ENCODE measurements around the gene MARK3.

The MARK3 gene

DNA sequence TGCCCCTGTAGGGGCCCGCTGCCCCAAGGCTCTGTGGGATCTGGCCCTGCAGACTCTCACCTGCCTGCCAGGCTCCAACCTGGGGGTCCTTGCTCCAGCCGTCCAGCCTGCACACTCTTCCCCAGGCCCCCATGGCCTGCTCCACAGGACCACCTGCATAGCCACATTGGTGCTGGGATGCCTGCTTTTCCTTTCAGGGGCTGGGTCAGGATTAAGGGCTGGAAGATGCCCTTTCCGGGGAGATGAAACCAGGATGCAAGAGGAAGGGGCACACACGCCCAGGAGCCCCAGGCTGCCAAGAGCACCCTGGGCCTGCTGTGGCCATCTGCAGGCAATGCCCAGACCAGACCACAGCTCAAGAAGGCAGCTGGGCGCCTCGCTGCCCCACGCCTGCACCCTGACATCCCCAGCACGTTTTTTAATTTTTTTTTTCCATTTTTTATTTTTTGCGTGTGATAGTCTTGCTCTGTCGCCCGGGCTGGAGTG is 162.3 kb downstream of the MARK3 start:
- H3K36me3 ChIP-seq (ENCODE audit: control insufficient read depth in 1 of 2, insufficient read depth in 2 of 2, low read length in 2 of 2) = no peaks in the 10 kb centered on the region
- no peak overlapping the region for H4K12ac ChIP-seq (ENCODE audit: low read depth, low read length)
- no peak overlapping the region for H3K4me3 ChIP-seq (ENCODE audit: low read depth, low read length)
- H2BK12ac ChIP-seq (ENCODE audit: low read length) = no peak overlapping the region
- H3K27me3 ChIP-seq (ENCODE audit: insufficient read depth, low read length) = no peaks in the 10 kb centered on the region
- no peak overlapping the region for H2BK5ac ChIP-seq (ENCODE audit: low read depth, low read length, poor library complexity)
- no peaks in the 10 kb centered on the region for H3K79me2 ChIP-seq (ENCODE audit: control insufficient read depth, insufficient read depth, low read length, poor library complexity)
- WGBS (ENCODE audit: extremely low coverage, insufficient coverage, insufficient read length) = no CpG with 5 or more reads among the region's 11 CpGs
- H3K4me2 ChIP-seq (ENCODE audit: low read length) = no peak overlapping the region
- H2AK5ac ChIP-seq (ENCODE audit: low read length) = no peak overlapping the region
- no peak overlapping the region for H4K8ac ChIP-seq (ENCODE audit: low read depth, low read length)
- no peak overlapping the region for H3K23ac ChIP-seq (ENCODE audit: low read length)
- H3K14ac ChIP-seq (ENCODE audit: low read length) = no peak overlapping the region
- no peak overlapping the region for H2AFZ ChIP-seq (ENCODE audit: insufficient read depth, low read length, poor library complexity)
- no peak overlapping the region for H3K9ac ChIP-seq (ENCODE audit: low read length)
- DNase-seq = no peak
- no peak overlapping the region for H3K4ac ChIP-seq (ENCODE audit: low read depth, low read length)
- no peak overlapping the region for H4K91ac ChIP-seq (ENCODE audit: low read depth, low read length)
- no peak overlapping the region for H2BK120ac ChIP-seq (ENCODE audit: insufficient read depth, low read length, poor library complexity)
- H3K9me3 ChIP-seq (ENCODE audit: insufficient read depth, low read depth, low read length) = peaks cover 5% of the 10 kb centered on the region
- no peak overlapping the region for H3K18ac ChIP-seq (ENCODE audit: low read length)
- no peak overlapping the region for H3K27ac ChIP-seq (ENCODE audit: low read depth, low read length)
- no peaks in the 10 kb centered on the region for H3K79me1 ChIP-seq (ENCODE audit: low read length)
- H3K4me1 ChIP-seq (ENCODE audit: control insufficient read depth in 1 of 2, insufficient read depth in 2 of 2, low read length in 2 of 2) = peaks cover 7 to 8% of the 10 kb centered on the region in 2 experiments

- Histone ChIP-seq H3K4me3 (ENCODE audit: low read depth, low read length) (no peak overlapping the region), H3K4me1 (ENCODE audit: control insufficient read depth in 1 of 2, insufficient read depth in 2 of 2, low read length in 2 of 2) (peaks cover 3% of the 10 kb centered on the region in 2 experiments), H3K23ac (ENCODE audit: low read length) (no peak overlapping the region), H3K9me3 (ENCODE audit: insufficient read depth, low read depth, low read length) (peaks cover 5% of the 10 kb centered on the region), H3K4ac (ENCODE audit: low read depth, low read length) (no peak overlapping the region), H2BK120ac (ENCODE audit: insufficient read depth, low read length, poor library complexity) (no peak overlapping the region), H2AFZ (ENCODE audit: insufficient read depth, low read length, poor library complexity) (no peak overlapping the region), H3K9ac (ENCODE audit: low read length) (no peak overlapping the region), H3K18ac (ENCODE audit: low read length) (no peak overlapping the region), H2BK12ac (ENCODE audit: low read length) (no peak overlapping the region), H3K79me2 (ENCODE audit: control insufficient read depth, insufficient read depth, low read length, poor library complexity) (no peaks in the 10 kb centered on the region), H4K12ac (ENCODE audit: low read depth, low read length) (no peak overlapping the region), H3K4me2 (ENCODE audit: low read length) (no peak overlapping the region), H4K91ac (ENCODE audit: low read depth, low read length) (no peak overlapping the region), H2AK5ac (ENCODE audit: low read length) (no peak overlapping the region), H3K27me3 (ENCODE audit: insufficient read depth, low read length) (no peaks in the 10 kb centered on the region), H4K8ac (ENCODE audit: low read depth, low read length) (no peak overlapping the region), H3K27ac (ENCODE audit: low read depth, low read length) (no peak overlapping the region), H2BK5ac (ENCODE audit: low read depth, low read length, poor library complexity) (no peak overlapping the region), H3K36me3 (ENCODE audit: control insufficient read depth in 1 of 2, insufficient read depth in 2 of 2, low read length in 2 of 2) (no peaks in the 10 kb centered on the region), H3K79me1 (ENCODE audit: low read length) (no peaks in the 10 kb centered on the region), H3K14ac (ENCODE audit: low read length) (no peak overlapping the region)
- no peak for DNase-seq
- no CpG with 5 or more reads among the region's 18 CpGs for WGBS (ENCODE audit: extremely low coverage, insufficient coverage, insufficient read length)
Observed at GRCh38 chr14:103547941-103548462, 162.8 kb downstream of the MARK3 start.

DNA sequence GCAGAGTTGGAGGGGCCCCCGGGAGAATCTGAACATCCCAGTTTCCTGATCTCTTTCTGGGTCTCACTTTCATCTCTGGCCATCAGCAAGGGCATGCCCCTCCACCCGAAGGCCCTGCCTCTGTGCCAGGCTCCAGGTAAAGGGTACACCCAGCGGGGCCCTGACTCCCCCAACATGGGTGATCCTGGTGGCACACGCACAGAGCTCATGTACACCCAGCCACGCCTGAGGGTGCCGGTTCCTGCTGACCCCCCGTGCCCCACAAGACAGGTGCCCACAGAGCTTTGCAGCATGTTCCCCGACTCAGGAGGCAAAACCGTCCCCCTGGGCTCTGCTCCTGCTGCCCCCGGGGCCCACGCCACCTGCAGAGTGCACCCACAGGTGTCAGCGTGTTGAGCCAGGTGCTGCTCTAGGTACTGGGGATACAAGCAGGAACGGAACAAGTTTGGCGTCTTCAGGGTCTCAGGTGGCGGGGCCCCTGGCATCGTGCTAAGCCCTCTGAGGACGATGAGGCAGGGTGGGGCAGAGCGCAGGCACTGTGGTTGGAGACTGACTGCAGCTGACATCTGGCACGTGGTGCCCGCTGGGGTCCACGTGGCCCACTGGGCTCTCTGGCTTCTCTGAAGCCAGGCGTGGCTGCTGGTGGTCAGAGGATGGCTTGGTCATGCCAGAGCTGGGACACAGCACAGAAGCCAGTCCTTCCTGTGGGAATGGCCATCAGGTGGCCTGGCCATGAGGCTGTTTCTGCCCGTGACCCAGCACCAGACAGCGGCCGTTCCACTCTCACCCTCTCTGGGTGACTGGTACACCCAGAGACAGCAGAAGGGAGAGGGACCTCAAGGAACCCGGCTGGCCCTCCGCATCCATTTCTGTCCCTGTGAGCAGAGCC is 163.5 kb downstream of the MARK3 start:
- Histone ChIP-seq H3K27ac (ENCODE audit: low read depth, low read length) (no peak overlapping the region), H3K36me3 (ENCODE audit: control insufficient read depth in 1 of 2, insufficient read depth in 2 of 2, low read length in 2 of 2) (no peaks in the 10 kb centered on the region), H2AFZ (ENCODE audit: insufficient read depth, low read length, poor library complexity) (no peak overlapping the region), H2BK5ac (ENCODE audit: low read depth, low read length, poor library complexity) (no peak overlapping the region), H3K23ac (ENCODE audit: low read length) (no peak overlapping the region), H2BK120ac (ENCODE audit: insufficient read depth, low read length, poor library complexity) (no peak overlapping the region), H3K4me1 (ENCODE audit: control insufficient read depth in 1 of 2, insufficient read depth in 2 of 2, low read length in 2 of 2) (no peaks in the 10 kb centered on the region), H3K4me2 (ENCODE audit: low read length) (no peak overlapping the region), H4K8ac (ENCODE audit: low read depth, low read length) (no peak overlapping the region), H3K9ac (ENCODE audit: low read length) (no peak overlapping the region), H2BK12ac (ENCODE audit: low read length) (no peak overlapping the region), H3K79me1 (ENCODE audit: low read length) (no peaks in the 10 kb centered on the region), H3K9me3 (ENCODE audit: insufficient read depth, low read depth, low read length) (peaks cover 5% of the 10 kb centered on the region), H3K4me3 (ENCODE audit: low read depth, low read length) (no peak overlapping the region), H3K79me2 (ENCODE audit: control insufficient read depth, insufficient read depth, low read length, poor library complexity) (no peaks in the 10 kb centered on the region), H3K4ac (ENCODE audit: low read depth, low read length) (no peak overlapping the region), H4K91ac (ENCODE audit: low read depth, low read length) (no peak overlapping the region), H3K14ac (ENCODE audit: low read length) (no peak overlapping the region), H2AK5ac (ENCODE audit: low read length) (no peak overlapping the region), H3K18ac (ENCODE audit: low read length) (no peak overlapping the region), H4K12ac (ENCODE audit: low read depth, low read length) (no peak overlapping the region), H3K27me3 (ENCODE audit: insufficient read depth, low read length) (no peaks in the 10 kb centered on the region)
- DNase-seq = no peak
- no CpG with 5 or more reads among the region's 27 CpGs for WGBS (ENCODE audit: extremely low coverage, insufficient coverage, insufficient read length)

DNA sequence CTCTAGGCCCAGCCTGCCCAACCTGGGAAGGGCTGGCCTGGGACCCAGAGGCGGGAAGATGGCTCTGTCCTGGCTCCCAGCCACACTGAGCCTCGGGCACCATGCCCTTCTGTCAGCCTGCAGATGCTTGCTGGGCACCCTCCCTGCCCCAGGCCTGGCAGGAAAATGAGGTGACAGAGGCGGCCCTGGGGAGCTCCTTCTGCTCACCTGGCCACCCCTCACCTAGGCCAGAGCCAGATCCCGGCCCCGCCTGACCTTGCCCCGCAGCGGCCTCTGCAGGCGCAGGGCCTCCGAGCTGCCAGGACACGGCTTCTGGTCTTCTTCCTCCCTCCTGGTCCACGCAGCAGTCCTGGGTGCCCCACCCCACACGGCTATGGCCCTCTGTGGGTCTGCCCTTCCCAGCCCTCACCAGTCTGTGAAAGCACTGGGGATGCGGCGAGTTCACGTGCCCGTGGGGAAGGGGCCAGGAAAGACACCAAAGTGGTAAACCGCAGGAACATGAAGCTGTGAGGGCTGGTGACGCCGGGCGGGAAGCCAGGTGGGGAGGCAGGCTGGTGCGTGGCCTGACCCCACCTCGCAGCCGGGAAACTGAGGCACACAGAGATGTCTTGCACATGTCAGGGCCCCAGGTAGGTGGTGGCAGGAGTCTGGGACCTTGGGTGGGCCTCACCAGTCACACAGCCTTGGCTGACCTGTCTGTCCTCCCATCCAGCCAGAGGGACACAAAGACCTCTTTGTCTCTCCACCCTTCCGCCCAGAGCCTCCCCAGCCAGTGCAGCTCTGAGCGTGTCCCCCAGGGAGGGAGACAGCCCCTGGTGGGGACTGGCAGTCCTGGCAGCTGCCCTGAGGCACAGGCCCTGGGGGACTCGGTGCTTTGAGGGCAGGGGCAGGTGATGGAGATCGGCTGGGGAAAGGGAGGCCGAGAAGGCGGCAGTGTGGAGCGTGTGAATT is 164.4 kb downstream of the MARK3 start:
- DNase-seq = no peak
- Histone ChIP-seq H3K14ac (ENCODE audit: low read length) (no peak overlapping the region), H3K79me1 (ENCODE audit: low read length) (no peaks in the 10 kb centered on the region), H4K12ac (ENCODE audit: low read depth, low read length) (no peak overlapping the region), H4K91ac (ENCODE audit: low read depth, low read length) (no peak overlapping the region), H3K4ac (ENCODE audit: low read depth, low read length) (no peak overlapping the region), H3K9ac (ENCODE audit: low read length) (no peak overlapping the region), H3K4me3 (ENCODE audit: low read depth, low read length) (no peak overlapping the region), H3K18ac (ENCODE audit: low read length) (no peak overlapping the region), H3K4me2 (ENCODE audit: low read length) (no peak overlapping the region), H3K9me3 (ENCODE audit: insufficient read depth, low read depth, low read length) (peaks cover 5% of the 10 kb centered on the region), H3K36me3 (ENCODE audit: control insufficient read depth in 1 of 2, insufficient read depth in 2 of 2, low read length in 2 of 2) (no peaks in the 10 kb centered on the region), H3K23ac (ENCODE audit: low read length) (no peak overlapping the region), H2AFZ (ENCODE audit: insufficient read depth, low read length, poor library complexity) (no peak overlapping the region), H2BK12ac (ENCODE audit: low read length) (no peak overlapping the region), H3K27ac (ENCODE audit: low read depth, low read length) (no peak overlapping the region), H2AK5ac (ENCODE audit: low read length) (no peak overlapping the region), H3K79me2 (ENCODE audit: control insufficient read depth, insufficient read depth, low read length, poor library complexity) (no peaks in the 10 kb centered on the region), H4K8ac (ENCODE audit: low read depth, low read length) (no peak overlapping the region), H3K27me3 (ENCODE audit: insufficient read depth, low read length) (no peaks in the 10 kb centered on the region), H2BK5ac (ENCODE audit: low read depth, low read length, poor library complexity) (no peak overlapping the region), H2BK120ac (ENCODE audit: insufficient read depth, low read length, poor library complexity) (no peak overlapping the region), H3K4me1 (ENCODE audit: control insufficient read depth in 1 of 2, insufficient read depth in 2 of 2, low read length in 2 of 2) (no peaks in the 10 kb centered on the region)
- WGBS (ENCODE audit: extremely low coverage, insufficient coverage, insufficient read length) = no CpG with 5 or more reads among the region's 30 CpGs
